ENCODE data around the gene TRAPPC3. TPM values are rescaled to one million over a fixed set of nuclear protein-coding genes. Genes with fewer than 3 reads are reported as not detected.
A peak's percentile ranks its signal among the peaks of the same experiment; 100 is the strongest.

Gene TRAPPC3
- total and polyA plus RNA-seq, 9 of the 15 experiments (the other 6 are each of a cell fraction or from before 2014, with no cell fraction given), result 20.6 to 141 (median 112) TPM

DNA sequence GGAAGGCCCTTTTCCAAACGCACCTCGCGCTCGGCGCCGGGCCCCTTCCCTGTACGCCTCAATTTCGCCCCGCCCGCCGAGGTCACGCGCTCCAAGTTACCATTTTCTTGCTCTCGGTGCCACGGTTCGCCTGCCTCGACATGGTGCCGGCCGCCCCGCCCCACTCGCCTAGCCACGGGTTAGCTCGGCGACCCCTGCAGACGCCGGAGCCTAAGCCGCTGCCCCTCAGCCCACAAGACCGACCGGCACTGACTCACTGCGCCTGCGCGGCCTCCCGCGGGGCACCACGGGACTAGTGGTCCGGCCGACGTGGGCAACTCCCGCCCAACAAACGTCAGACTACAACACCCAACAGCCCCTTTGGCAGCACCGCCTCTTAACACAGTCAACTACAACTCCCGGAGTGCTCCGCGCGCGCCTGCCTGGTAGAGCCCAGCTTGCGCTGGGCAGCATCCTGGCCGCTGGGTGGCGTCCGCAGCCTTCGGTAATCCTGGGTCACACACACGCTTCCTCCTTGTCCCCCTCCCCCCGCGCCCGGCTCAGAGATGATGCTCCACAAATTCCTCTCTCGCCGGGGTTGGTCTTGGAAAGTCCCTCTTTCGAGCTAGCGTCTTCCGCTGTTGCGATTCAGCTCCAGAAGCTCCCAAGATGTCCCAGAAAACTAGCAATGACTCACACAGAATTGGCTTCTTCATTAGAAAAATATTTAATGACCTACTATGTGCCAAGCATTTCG lies at the start of gene TRAPPC3 (continued):
- TF ChIP-seq, protein P1, sequence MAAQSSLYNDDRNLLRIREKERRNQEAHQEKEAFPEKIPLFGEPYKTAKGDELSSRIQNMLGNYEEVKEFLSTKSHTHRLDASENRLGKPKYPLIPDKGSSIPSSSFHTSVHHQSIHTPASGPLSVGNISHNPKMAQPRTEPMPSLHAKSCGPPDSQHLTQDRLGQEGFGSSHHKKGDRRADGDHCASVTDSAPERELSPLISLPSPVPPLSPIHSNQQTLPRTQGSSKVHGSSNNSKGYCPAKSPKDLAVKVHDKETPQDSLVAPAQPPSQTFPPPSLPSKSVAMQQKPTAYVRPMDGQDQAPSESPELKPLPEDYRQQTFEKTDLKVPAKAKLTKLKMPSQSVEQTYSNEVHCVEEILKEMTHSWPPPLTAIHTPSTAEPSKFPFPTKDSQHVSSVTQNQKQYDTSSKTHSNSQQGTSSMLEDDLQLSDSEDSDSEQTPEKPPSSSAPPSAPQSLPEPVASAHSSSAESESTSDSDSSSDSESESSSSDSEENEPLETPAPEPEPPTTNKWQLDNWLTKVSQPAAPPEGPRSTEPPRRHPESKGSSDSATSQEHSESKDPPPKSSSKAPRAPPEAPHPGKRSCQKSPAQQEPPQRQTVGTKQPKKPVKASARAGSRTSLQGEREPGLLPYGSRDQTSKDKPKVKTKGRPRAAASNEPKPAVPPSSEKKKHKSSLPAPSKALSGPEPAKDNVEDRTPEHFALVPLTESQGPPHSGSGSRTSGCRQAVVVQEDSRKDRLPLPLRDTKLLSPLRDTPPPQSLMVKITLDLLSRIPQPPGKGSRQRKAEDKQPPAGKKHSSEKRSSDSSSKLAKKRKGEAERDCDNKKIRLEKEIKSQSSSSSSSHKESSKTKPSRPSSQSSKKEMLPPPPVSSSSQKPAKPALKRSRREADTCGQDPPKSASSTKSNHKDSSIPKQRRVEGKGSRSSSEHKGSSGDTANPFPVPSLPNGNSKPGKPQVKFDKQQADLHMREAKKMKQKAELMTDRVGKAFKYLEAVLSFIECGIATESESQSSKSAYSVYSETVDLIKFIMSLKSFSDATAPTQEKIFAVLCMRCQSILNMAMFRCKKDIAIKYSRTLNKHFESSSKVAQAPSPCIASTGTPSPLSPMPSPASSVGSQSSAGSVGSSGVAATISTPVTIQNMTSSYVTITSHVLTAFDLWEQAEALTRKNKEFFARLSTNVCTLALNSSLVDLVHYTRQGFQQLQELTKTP (IDR thresholded peaks at IDR 0.05; ENCODE audit: low read depth in 1 of 2, partially characterized antibody in 2 of 2), result peak; percentile 41 to 97
- TF ChIP-seq NFE2 (IDR thresholded peaks at IDR 0.05; ENCODE audit: low read depth) (no peak; the same call in 1 of the 2 replicates), YY1 (IDR thresholded peaks at IDR 0.05; ENCODE audit: borderline replicate concordance in 1 of 3, control insufficient read depth in 1 of 3, extremely low read depth in 1 of 3, insufficient read depth in 3 of 3, insufficient read length in 1 of 3, insufficient replicate concordance in 2 of 3, low read depth in 1 of 3, low read length in 2 of 3) (peak in 2 of 3 experiments; percentile 82 to 90), PRMT5 (CRISPR knock-in tag; IDR thresholded peaks at IDR 0.05) (no peak), MIER1 (IDR thresholded peaks at IDR 0.05; ENCODE audit: low read depth) (no peak), ZKSCAN1 (IDR thresholded peaks at IDR 0.05; ENCODE audit: low read depth, low read length) (peak; percentile 98), SP1 (CRISPR knock-in tag; IDR thresholded peaks at IDR 0.05) (peak; percentile 99), MNT (conservative IDR thresholded peaks at IDR 0.05) (peak; percentile 89 to 94), ZNF583 (CRISPR knock-in tag; IDR thresholded peaks at IDR 0.05) (no peak)
- TF ChIP-seq, protein P2, sequence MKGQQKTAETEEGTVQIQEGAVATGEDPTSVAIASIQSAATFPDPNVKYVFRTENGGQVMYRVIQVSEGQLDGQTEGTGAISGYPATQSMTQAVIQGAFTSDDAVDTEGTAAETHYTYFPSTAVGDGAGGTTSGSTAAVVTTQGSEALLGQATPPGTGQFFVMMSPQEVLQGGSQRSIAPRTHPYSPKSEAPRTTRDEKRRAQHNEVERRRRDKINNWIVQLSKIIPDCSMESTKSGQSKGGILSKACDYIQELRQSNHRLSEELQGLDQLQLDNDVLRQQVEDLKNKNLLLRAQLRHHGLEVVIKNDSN (CRISPR knock-in tag; IDR thresholded peaks at IDR 0.05), result peak; percentile 89
- TF ChIP-seq, protein P3, sequence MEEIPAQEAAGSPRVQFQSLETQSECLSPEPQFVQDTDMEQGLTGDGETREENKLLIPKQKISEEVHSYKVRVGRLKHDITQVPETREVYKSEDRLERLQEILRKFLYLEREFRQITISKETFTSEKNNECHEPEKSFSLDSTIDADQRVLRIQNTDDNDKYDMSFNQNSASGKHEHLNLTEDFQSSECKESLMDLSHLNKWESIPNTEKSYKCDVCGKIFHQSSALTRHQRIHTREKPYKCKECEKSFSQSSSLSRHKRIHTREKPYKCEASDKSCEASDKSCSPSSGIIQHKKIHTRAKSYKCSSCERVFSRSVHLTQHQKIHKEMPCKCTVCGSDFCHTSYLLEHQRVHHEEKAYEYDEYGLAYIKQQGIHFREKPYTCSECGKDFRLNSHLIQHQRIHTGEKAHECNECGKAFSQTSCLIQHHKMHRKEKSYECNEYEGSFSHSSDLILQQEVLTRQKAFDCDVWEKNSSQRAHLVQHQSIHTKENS (CRISPR knock-in tag; IDR thresholded peaks at IDR 0.05), result no peak
- TF ChIP-seq, protein P4, sequence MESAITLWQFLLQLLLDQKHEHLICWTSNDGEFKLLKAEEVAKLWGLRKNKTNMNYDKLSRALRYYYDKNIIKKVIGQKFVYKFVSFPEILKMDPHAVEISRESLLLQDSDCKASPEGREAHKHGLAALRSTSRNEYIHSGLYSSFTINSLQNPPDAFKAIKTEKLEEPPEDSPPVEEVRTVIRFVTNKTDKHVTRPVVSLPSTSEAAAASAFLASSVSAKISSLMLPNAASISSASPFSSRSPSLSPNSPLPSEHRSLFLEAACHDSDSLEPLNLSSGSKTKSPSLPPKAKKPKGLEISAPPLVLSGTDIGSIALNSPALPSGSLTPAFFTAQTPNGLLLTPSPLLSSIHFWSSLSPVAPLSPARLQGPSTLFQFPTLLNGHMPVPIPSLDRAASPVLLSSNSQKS (CRISPR knock-in tag; IDR thresholded peaks at IDR 0.05), result no peak
- TF ChIP-seq, protein P5, sequence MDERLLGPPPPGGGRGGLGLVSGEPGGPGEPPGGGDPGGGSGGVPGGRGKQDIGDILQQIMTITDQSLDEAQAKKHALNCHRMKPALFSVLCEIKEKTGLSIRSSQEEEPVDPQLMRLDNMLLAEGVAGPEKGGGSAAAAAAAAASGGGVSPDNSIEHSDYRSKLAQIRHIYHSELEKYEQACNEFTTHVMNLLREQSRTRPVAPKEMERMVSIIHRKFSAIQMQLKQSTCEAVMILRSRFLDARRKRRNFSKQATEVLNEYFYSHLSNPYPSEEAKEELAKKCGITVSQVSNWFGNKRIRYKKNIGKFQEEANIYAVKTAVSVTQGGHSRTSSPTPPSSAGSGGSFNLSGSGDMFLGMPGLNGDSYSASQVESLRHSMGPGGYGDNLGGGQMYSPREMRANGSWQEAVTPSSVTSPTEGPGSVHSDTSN (CRISPR knock-in tag; IDR thresholded peaks at IDR 0.05; ENCODE audit: low read depth), result no peak
- TF ChIP-seq, protein P5 (tag; conservative IDR thresholded peaks at IDR 0.05; ENCODE audit: low read depth), result no peak

All from K562 (cell line).